HL-60 (cell line): ENCODE data around the gene MAP3K2.

Experiments
- DNase-seq, 2 experiments: peaks; one replicate each; pipeline ENCODE4 v3.0.0-alpha.2; 2010 to 2020; ENCODE audit warnings: low read depth in 1 of 2, low spot score in 1 of 2
- H3K27ac ChIP-seq: fragments of 250-450 bp; sonication (Bioruptor Pico); replicated peaks from 2 replicates; pipeline ENCODE4 v1.5.1; 2020; ENCODE audit warnings: mild to moderate bottlenecking, moderate library complexity
- H3K27me3 ChIP-seq: fragments of 250-450 bp; sonication (Bioruptor Pico); 2 replicates; pipeline ENCODE4 v1.5.1; 2021; ENCODE audit warnings: mild to moderate bottlenecking, moderate library complexity; ENCODE audit not compliant: insufficient read depth, poor library complexity, severe bottlenecking
- H3K4me3 ChIP-seq: replicated peaks from 2 replicates; pipeline ENCODE4 v1.5.1; 2011; ENCODE audit warnings: mild to moderate bottlenecking, control low read depth, low read length; ENCODE audit not compliant: insufficient read depth
- CTCF ChIP-seq: IDR thresholded peaks from one replicate; pipeline ENCODE4 v1.5.1; 2011; ENCODE audit warnings: low read length, control low read depth, inconsistent platforms; ENCODE audit not compliant: insufficient read depth
- GABPA ChIP-seq: IDR thresholded peaks from 2 replicates; pipeline ENCODE4 v1.6.1; 2012; ENCODE audit warnings: low read depth
- POLR2AphosphoS5 ChIP-seq: IDR thresholded peaks from 2 replicates; pipeline ENCODE4 v1.6.1; 2012; ENCODE audit warnings: low read depth
- SPI1 ChIP-seq: IDR thresholded peaks from 2 replicates; pipeline ENCODE4 v1.6.1; 2012; ENCODE audit warnings: low read depth, mild to moderate bottlenecking, borderline replicate concordance
- TF ChIP-seq, protein P1 (sequence below): IDR thresholded peaks from 2 replicates; pipeline ENCODE4 v1.6.1; 2012; ENCODE audit warnings: low read depth; ENCODE audit not compliant: insufficient replicate concordance

The MAP3K2 gene

DNA sequence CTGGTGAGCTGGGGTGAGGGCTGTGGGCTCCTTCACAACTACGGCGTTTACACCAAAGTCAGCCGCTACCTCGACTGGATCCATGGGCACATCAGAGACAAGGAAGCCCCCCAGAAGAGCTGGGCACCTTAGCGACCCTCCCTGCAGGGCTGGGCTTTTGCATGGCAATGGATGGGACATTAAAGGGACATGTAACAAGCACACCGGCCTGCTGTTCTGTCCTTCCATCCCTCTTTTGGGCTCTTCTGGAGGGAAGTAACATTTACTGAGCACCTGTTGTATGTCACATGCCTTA lies 41.0 kb upstream of the MAP3K2 start:
- Histone ChIP-seq H3K27me3 (no peaks in the 10 kb centered on the region), H3K27ac (no peak overlapping the region), H3K4me3 (no peak overlapping the region)
- DNase-seq: no peak
- TF ChIP-seq CTCF (no peak), SPI1 (no peak), POLR2AphosphoS5 (no peak), GABPA (no peak)
- TF ChIP-seq, protein P1, sequence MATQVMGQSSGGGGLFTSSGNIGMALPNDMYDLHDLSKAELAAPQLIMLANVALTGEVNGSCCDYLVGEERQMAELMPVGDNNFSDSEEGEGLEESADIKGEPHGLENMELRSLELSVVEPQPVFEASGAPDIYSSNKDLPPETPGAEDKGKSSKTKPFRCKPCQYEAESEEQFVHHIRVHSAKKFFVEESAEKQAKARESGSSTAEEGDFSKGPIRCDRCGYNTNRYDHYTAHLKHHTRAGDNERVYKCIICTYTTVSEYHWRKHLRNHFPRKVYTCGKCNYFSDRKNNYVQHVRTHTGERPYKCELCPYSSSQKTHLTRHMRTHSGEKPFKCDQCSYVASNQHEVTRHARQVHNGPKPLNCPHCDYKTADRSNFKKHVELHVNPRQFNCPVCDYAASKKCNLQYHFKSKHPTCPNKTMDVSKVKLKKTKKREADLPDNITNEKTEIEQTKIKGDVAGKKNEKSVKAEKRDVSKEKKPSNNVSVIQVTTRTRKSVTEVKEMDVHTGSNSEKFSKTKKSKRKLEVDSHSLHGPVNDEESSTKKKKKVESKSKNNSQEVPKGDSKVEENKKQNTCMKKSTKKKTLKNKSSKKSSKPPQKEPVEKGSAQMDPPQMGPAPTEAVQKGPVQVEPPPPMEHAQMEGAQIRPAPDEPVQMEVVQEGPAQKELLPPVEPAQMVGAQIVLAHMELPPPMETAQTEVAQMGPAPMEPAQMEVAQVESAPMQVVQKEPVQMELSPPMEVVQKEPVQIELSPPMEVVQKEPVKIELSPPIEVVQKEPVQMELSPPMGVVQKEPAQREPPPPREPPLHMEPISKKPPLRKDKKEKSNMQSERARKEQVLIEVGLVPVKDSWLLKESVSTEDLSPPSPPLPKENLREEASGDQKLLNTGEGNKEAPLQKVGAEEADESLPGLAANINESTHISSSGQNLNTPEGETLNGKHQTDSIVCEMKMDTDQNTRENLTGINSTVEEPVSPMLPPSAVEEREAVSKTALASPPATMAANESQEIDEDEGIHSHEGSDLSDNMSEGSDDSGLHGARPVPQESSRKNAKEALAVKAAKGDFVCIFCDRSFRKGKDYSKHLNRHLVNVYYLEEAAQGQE: no peak

- no peak for TF ChIP-seq GABPA
- no peak overlapping the region for H3K4me3 ChIP-seq
- no peaks in the 10 kb centered on the region for H3K27me3 ChIP-seq
- no peak for DNase-seq
- no peak overlapping the region for H3K27ac ChIP-seq
Observed at GRCh38 chr2:127428057-127428814, 40.5 kb upstream of the MAP3K2 start.

GRCh38 chr2:127427376-127428056 lies 39.7 kb upstream of the MAP3K2 start:
- no peak overlapping the region for H3K27ac ChIP-seq
- H3K4me3 ChIP-seq: no peak overlapping the region
- TF ChIP-seq CTCF: no peak
- TF ChIP-seq, protein P1: no peak
- TF ChIP-seq POLR2AphosphoS5: no peak
- no peak for TF ChIP-seq SPI1
- no peak for TF ChIP-seq GABPA
- no peaks in the 10 kb centered on the region for H3K27me3 ChIP-seq
- no peak for DNase-seq

- TF ChIP-seq POLR2AphosphoS5 (no peak), GABPA (no peak), SPI1 (no peak)
- TF ChIP-seq, protein P1: no peak
- Histone ChIP-seq H3K27ac (no peak overlapping the region), H3K27me3 (no peaks in the 10 kb centered on the region), H3K4me3 (no peak overlapping the region)
- DNase-seq: no peak
Observed at GRCh38 chr2:127426501-127427354, 39.0 kb upstream of the MAP3K2 start.
